Fibroblast of lung (primary cell): ENCODE measurements around the gene OLIG3. TPM values are rescaled to one million over a fixed set of nuclear protein-coding genes. Genes with fewer than 3 reads are reported as not detected.

Source experiments
- DNase-seq, 2 donors: peaks; one replicate each; pipeline versions ENCODE4 v3.0.0 to v3.0.0-alpha.2; 2010; ENCODE audit warnings: low read depth in 2 of 2
- H2AFZ ChIP-seq: 2 replicates; pipeline ENCODE4 v1.5.1; 2012; ENCODE audit warnings: low read length, control low read depth, inconsistent platforms
- H3K27ac ChIP-seq: 2 replicates; pipeline ENCODE4 v1.5.1; 2011; ENCODE audit warnings: low read length, control low read depth; ENCODE audit not compliant: insufficient read depth
- H3K27me3 ChIP-seq: 2 replicates; pipeline ENCODE4 v1.5.1; 2011; ENCODE audit warnings: mild to moderate bottlenecking, low read length; ENCODE audit not compliant: control insufficient read depth, insufficient read depth
- H3K36me3 ChIP-seq: 2 replicates; pipeline ENCODE4 v1.5.1; 2011; ENCODE audit warnings: low read length; ENCODE audit not compliant: control insufficient read depth, insufficient read depth
- H3K4me1 ChIP-seq: 2 replicates; pipeline ENCODE4 v1.5.1; 2011; ENCODE audit warnings: low read length; ENCODE audit not compliant: control insufficient read depth, insufficient read depth; ENCODE audit errors: extremely low read depth
- H3K4me2 ChIP-seq: 2 replicates; pipeline ENCODE4 v1.5.1; 2011; ENCODE audit warnings: low read length, control low read depth; ENCODE audit not compliant: insufficient read depth; ENCODE audit errors: extremely low read depth
- H3K4me3 ChIP-seq, 4 experiments: fragments of 200-600 bp in 1 of 4; sonication (generic) in 1 of 4; replicated peaks in 1 of 4; 2 replicates each; pipeline ENCODE4 v1.5.1; 2011 to 2016; ENCODE audit warnings: low read length in 4 of 4, low read depth in 3 of 4, mild to moderate bottlenecking in 3 of 4, control low read depth in 2 of 4, inconsistent platforms in 1 of 4, mixed read lengths in 1 of 4; ENCODE audit not compliant: insufficient read depth in 1 of 4; ENCODE audit errors: control extremely low read depth in 1 of 4
- H3K79me2 ChIP-seq: 2 replicates; pipeline ENCODE4 v1.5.1; 2012; ENCODE audit warnings: mild to moderate bottlenecking, low read length, inconsistent platforms; ENCODE audit not compliant: control insufficient read depth, insufficient read depth
- H3K9ac ChIP-seq: 2 replicates; pipeline ENCODE4 v1.5.1; 2011; ENCODE audit warnings: mild to moderate bottlenecking, low read length, control low read depth; ENCODE audit not compliant: insufficient read depth
- H3K9me3 ChIP-seq: 2 replicates; pipeline ENCODE4 v1.5.1; 2012; ENCODE audit warnings: low read depth, low read length; ENCODE audit not compliant: control insufficient read depth, insufficient read depth
- H4K20me1 ChIP-seq: 2 replicates; pipeline ENCODE4 v1.5.1; 2011; ENCODE audit warnings: low read length; ENCODE audit not compliant: control insufficient read depth, insufficient read depth; ENCODE audit errors: extremely low read depth
- EZH2 ChIP-seq: IDR thresholded peaks from 2 replicates; pipeline ENCODE4 v1.5.1; 2012; ENCODE audit warnings: low read length, control low read depth, mild to moderate bottlenecking; ENCODE audit errors: missing control alignments
- polyA plus RNA-seq, 2 donors: library from polyadenylated mRNA; depleted of rRNA in 1 of 2; stranded (reverse) in 1 of 2; unstranded in 1 of 2; fragments of >200 nt; gene quantifications; 2 replicates each; pipeline ENCODE4 v1.2.1, GENCODE V29; 2011 to 2012; ENCODE audit warnings: missing spikeins in 1 of 2
- total RNA-seq: library from RNA; depleted of rRNA; stranded (reverse); fragments of >200 nt; gene quantifications from 2 replicates; pipeline ENCODE4 v1.2.1, GENCODE V29; 2014
- TF ChIP-seq, protein P1 (sequence below), 2 donors: IDR thresholded peaks in 1 of 2; conservative IDR thresholded peaks in 1 of 2; 1 replicate in 1 of 2; 2 replicates in 1 of 2; pipeline ENCODE4 v1.5.1; 2011 to 2012; ENCODE audit warnings: low read length in 2 of 2, control low read depth in 1 of 2, inconsistent platforms in 1 of 2, low read depth in 1 of 2, mild to moderate bottlenecking in 1 of 2

Gene OLIG3
- total and polyA plus RNA-seq, 2 donors (not counting 1 experiment from before 2014, with no cell fraction given) = not detected

DNA sequence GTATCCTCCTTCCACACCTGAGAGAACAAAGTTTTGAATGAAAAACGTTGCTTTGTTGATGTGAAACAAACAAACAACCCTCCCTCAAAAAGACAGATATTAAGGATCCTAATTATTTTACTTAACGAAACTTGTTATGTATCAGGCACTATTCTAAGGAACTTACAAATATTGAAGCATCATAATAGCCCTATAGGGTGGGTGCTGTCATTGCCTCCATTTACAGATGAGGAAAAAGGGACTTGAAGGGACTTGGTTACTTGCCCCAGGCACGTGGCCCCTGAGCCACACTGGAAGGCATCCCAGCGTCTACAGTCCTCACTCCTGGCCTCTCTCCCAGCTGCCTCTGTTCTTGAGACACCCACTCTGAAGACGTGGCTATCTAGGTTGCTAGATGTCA is 20.2 kb upstream of the OLIG3 start:
- peaks cover 16% of the 10 kb centered on the region for H3K27me3 ChIP-seq

GRCh38 chr6:137512757-137513605 is 18.8 kb upstream of the OLIG3 start:
- TF ChIP-seq EZH2 = no peak
- TF ChIP-seq, protein P1, sequence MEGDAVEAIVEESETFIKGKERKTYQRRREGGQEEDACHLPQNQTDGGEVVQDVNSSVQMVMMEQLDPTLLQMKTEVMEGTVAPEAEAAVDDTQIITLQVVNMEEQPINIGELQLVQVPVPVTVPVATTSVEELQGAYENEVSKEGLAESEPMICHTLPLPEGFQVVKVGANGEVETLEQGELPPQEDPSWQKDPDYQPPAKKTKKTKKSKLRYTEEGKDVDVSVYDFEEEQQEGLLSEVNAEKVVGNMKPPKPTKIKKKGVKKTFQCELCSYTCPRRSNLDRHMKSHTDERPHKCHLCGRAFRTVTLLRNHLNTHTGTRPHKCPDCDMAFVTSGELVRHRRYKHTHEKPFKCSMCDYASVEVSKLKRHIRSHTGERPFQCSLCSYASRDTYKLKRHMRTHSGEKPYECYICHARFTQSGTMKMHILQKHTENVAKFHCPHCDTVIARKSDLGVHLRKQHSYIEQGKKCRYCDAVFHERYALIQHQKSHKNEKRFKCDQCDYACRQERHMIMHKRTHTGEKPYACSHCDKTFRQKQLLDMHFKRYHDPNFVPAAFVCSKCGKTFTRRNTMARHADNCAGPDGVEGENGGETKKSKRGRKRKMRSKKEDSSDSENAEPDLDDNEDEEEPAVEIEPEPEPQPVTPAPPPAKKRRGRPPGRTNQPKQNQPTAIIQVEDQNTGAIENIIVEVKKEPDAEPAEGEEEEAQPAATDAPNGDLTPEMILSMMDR (conservative IDR thresholded peaks at IDR 0.05 in 1 of 2, IDR thresholded peaks at IDR 0.05 in 1 of 2; ENCODE audit: low read depth in 1 of 2, low read length in 2 of 2) = no peak
- no peaks in the 10 kb centered on the region for H3K79me2 ChIP-seq
- no peak overlapping the region for H3K4me2 ChIP-seq
- DNase-seq = no peak
- no peaks in the 10 kb centered on the region for H3K4me1 ChIP-seq
- H3K4me3 ChIP-seq = no peak overlapping the region
- H4K20me1 ChIP-seq = no peaks in the 10 kb centered on the region
- H3K36me3 ChIP-seq = no peaks in the 10 kb centered on the region
- H3K9me3 ChIP-seq = no peaks in the 10 kb centered on the region
- H3K9ac ChIP-seq = no peak overlapping the region
- no peak overlapping the region for H3K27ac ChIP-seq
- H3K27me3 ChIP-seq = peaks cover 12% of the 10 kb centered on the region
- no peak overlapping the region for H2AFZ ChIP-seq

More for the DNA sequence above, 20.2 kb upstream of the OLIG3 start:
- TF ChIP-seq EZH2 = no peak
- TF ChIP-seq, protein P1 (conservative IDR thresholded peaks at IDR 0.05 in 1 of 2, IDR thresholded peaks at IDR 0.05 in 1 of 2; ENCODE audit: low read depth in 1 of 2, low read length in 2 of 2) = no peak
- Histone ChIP-seq H3K4me1 (no peaks in the 10 kb centered on the region), H3K27ac (no peak overlapping the region), H3K36me3 (no peaks in the 10 kb centered on the region), H3K9ac (no peak overlapping the region), H3K9me3 (no peaks in the 10 kb centered on the region), H4K20me1 (no peaks in the 10 kb centered on the region), H3K4me3 (no peak overlapping the region), H3K4me2 (no peak overlapping the region), H3K79me2 (no peaks in the 10 kb centered on the region), H2AFZ (no peak overlapping the region)
- DNase-seq = no peak

- no peaks in the 10 kb centered on the region for H3K79me2 ChIP-seq
- no peaks in the 10 kb centered on the region for H3K9me3 ChIP-seq
- no peaks in the 10 kb centered on the region for H3K4me1 ChIP-seq
- no peak for TF ChIP-seq EZH2
- TF ChIP-seq, protein P1 (conservative IDR thresholded peaks at IDR 0.05 in 1 of 2, IDR thresholded peaks at IDR 0.05 in 1 of 2; ENCODE audit: low read depth in 1 of 2, low read length in 2 of 2) = no peak
- no peaks in the 10 kb centered on the region for H3K36me3 ChIP-seq
- H3K4me3 ChIP-seq = no peak overlapping the region
- no peak overlapping the region for H2AFZ ChIP-seq
- H3K9ac ChIP-seq = no peak overlapping the region
- H4K20me1 ChIP-seq = no peaks in the 10 kb centered on the region
- H3K27ac ChIP-seq = no peak overlapping the region
- H3K27me3 ChIP-seq = peaks cover 12% of the 10 kb centered on the region
- H3K4me2 ChIP-seq = no peak overlapping the region
- DNase-seq = no peak
These were observed 16.7 kb upstream of the OLIG3 start for GRCh38 chr6:137510923-137511322.
